HepG2 (cell line): ENCODE measurements around the gene PRR33. TPM values are rescaled to one million over a fixed set of nuclear protein-coding genes. Genes with fewer than 3 reads are reported as not detected.

ENCODE experiments used
- AKAP8 ChIP-seq: sonication (generic); formaldehyde crosslinking; IDR thresholded peaks from 2 replicates; pipeline ENCODE4 v1.5.1; 2020; ENCODE audit warnings: mild to moderate bottlenecking, missing genetic modification reagents
- FOXO1 ChIP-seq: sonication (generic); formaldehyde crosslinking; IDR thresholded peaks from 2 replicates; pipeline ENCODE4 v1.4.0; 2020; ENCODE audit warnings: missing genetic modification reagents
- GATAD1 ChIP-seq: IDR thresholded peaks from 2 replicates; pipeline ENCODE4 v1.6.1; 2016; ENCODE audit warnings: missing genetic modification reagents, missing compliant biosample characterization
- HMGXB4 ChIP-seq, 2 experiments: sonication (generic) in 1 of 2; formaldehyde crosslinking in 1 of 2; IDR thresholded peaks; 2 replicates each; pipeline versions ENCODE4 v1.4.0 to v1.6.1; 2018 to 2020; ENCODE audit warnings: missing genetic modification reagents in 2 of 2, borderline replicate concordance in 1 of 2, low read depth in 1 of 2, mild to moderate bottlenecking in 1 of 2, missing biosample characterization in 1 of 2
- HNF1A ChIP-seq, 2 experiments: sonication (generic) in 1 of 2; formaldehyde crosslinking in 1 of 2; IDR thresholded peaks; 2 replicates each; pipeline versions ENCODE4 v1.4.0 to v1.6.1; 2016 to 2020; ENCODE audit warnings: borderline replicate concordance in 1 of 2, low read depth in 1 of 2, mild to moderate bottlenecking in 1 of 2, missing genetic modification reagents in 1 of 2
- JARID2 ChIP-seq: sonication (generic); formaldehyde crosslinking; IDR thresholded peaks from 2 replicates; pipeline ENCODE4 v1.8.1; 2023; ENCODE audit warnings: missing genetic modification reagents, inconsistent platforms; ENCODE audit not compliant: insufficient replicate concordance
- NFIB ChIP-seq: sonication (generic); formaldehyde crosslinking; IDR thresholded peaks from 2 replicates; pipeline ENCODE4 v1.9.0; 2021; ENCODE audit warnings: missing genetic modification reagents, mild to moderate bottlenecking, borderline replicate concordance
- RAD21 ChIP-seq: fragments of 450-650 bp; formaldehyde crosslinking; IDR thresholded peaks from 2 replicates; pipeline ENCODE4 v1.5.0; 2020; ENCODE audit warnings: mild to moderate bottlenecking
- SRY ChIP-seq: sonication (generic); formaldehyde crosslinking; IDR thresholded peaks from 2 replicates; pipeline ENCODE4 v1.8.0; 2022; ENCODE audit warnings: mild to moderate bottlenecking, missing genetic modification reagents
- STAG1 ChIP-seq: sonication (generic); formaldehyde crosslinking; IDR thresholded peaks from 2 replicates; pipeline ENCODE4 v1.4.0; 2020; ENCODE audit warnings: missing genetic modification reagents
- SUZ12 ChIP-seq: fragments of 150-350 bp; IDR thresholded peaks from 2 replicates; pipeline ENCODE4 v1.6.1; 2014; ENCODE audit warnings: low read depth, low read length
- YY1 ChIP-seq: IDR thresholded peaks from 2 replicates; pipeline ENCODE4 v1.6.1; 2011; ENCODE audit warnings: low read length, low read depth, moderate library complexity, mild to moderate bottlenecking; ENCODE audit not compliant: insufficient read depth, insufficient replicate concordance
- ZFX ChIP-seq: sonication (generic); formaldehyde crosslinking; IDR thresholded peaks from 2 replicates; pipeline ENCODE4 v1.4.0; 2020; ENCODE audit warnings: mild to moderate bottlenecking, low read depth, missing genetic modification reagents, moderate library complexity
- ZFY ChIP-seq: sonication (generic); formaldehyde crosslinking; IDR thresholded peaks from 2 replicates; pipeline ENCODE4 v1.4.0; 2020; ENCODE audit warnings: missing genetic modification reagents
- ZNF333 ChIP-seq: sonication (generic); formaldehyde crosslinking; IDR thresholded peaks from 2 replicates; pipeline ENCODE4 v1.4.0; 2020; ENCODE audit warnings: mild to moderate bottlenecking, missing genetic modification reagents, borderline replicate concordance
- ZNF343 ChIP-seq: sonication (generic); formaldehyde crosslinking; IDR thresholded peaks from 2 replicates; pipeline ENCODE4 v1.4.0; 2020; ENCODE audit warnings: mild to moderate bottlenecking, missing genetic modification reagents
- ZNF451 ChIP-seq: sonication (generic); formaldehyde crosslinking; IDR thresholded peaks from 2 replicates; pipeline ENCODE4 v1.5.0; 2020; ENCODE audit warnings: mild to moderate bottlenecking, missing genetic modification reagents
- ZNF549 ChIP-seq: sonication (generic); formaldehyde crosslinking; IDR thresholded peaks from 2 replicates; pipeline ENCODE4 v1.5.0; 2020; ENCODE audit warnings: missing genetic modification reagents
- ZNF724P ChIP-seq: sonication (generic); formaldehyde crosslinking; IDR thresholded peaks from 2 replicates; pipeline ENCODE4 v1.8.0; 2022; ENCODE audit warnings: missing genetic modification reagents, borderline replicate concordance
- ZNF766 ChIP-seq: sonication (generic); formaldehyde crosslinking; IDR thresholded peaks from 2 replicates; pipeline ENCODE4 v1.5.0; 2020; ENCODE audit warnings: missing genetic modification reagents, borderline replicate concordance
- polyA plus RNA-seq, 8 experiments: library from polyadenylated mRNA; depleted of rRNA in 3 of 8; stranded (reverse) in 7 of 8; unstranded in 1 of 8; fragments of >200 nt; fragmentation: Illumina TruSeq in 4 of 8; extraction: Trizol in 4 of 8; gene quantifications; 2 replicates each; pipeline versions ENCODE4 v1.2.1 to v1.2.3, GENCODE V29; 2011 to 2016; ENCODE audit warnings: low read depth in 4 of 8, missing spikeins in 1 of 8, mixed read lengths in 1 of 8; ENCODE audit not compliant: insufficient read depth in 1 of 8
- total RNA-seq, 5 experiments: library from RNA; depleted of rRNA; stranded (reverse); fragments of >200 nt; fragmentation: Illumina TruSeq; extraction: Trizol; gene quantifications; 2 replicates each; pipeline ENCODE4 v1.2.3, GENCODE V29; 2016; ENCODE audit warnings: low read depth in 1 of 5
- TF ChIP-seq, protein P1 (sequence below): sonication (generic); formaldehyde crosslinking; IDR thresholded peaks from 2 replicates; pipeline ENCODE4 v1.4.0; 2020; ENCODE audit warnings: missing genetic modification reagents, low read depth, mild to moderate bottlenecking, borderline replicate concordance

Gene PRR33
- total and polyA plus RNA-seq, 2 of the 13 experiments (the other 11 are each of a cell fraction or from before 2014, with no cell fraction given) = not detected

GRCh38 chr11:1882265-1883238, 9.1 kb downstream of the PRR33 start (continued):
- TF ChIP-seq HNF1A (IDR thresholded peaks at IDR 0.05; ENCODE audit: low read depth) (no peak), HNF1A (CRISPR knock-in tag; IDR thresholded peaks at IDR 0.05; ENCODE audit: borderline replicate concordance) (0 out of 2 replicates have a peak, but pooled peaks have one; percentile 30), ZNF766 (CRISPR knock-in tag) (no peak), ZNF451 (CRISPR knock-in tag) (no peak), SUZ12 (0 out of 2 replicates have a peak, but pooled peaks have one; percentile 13), NFIB (CRISPR knock-in tag) (no peak), GATAD1 (0 out of 2 replicates have a peak, but pooled peaks have one; percentile 37), ZFX (CRISPR knock-in tag) (peak; percentile 80), ZNF333 (CRISPR knock-in tag) (0 out of 2 replicates have a peak, but pooled peaks have one; percentile 31), ZNF343 (CRISPR knock-in tag) (no peak), AKAP8 (CRISPR knock-in tag) (0 out of 2 replicates have a peak, but pooled peaks have one; percentile 61), HMGXB4 (CRISPR knock-in tag; IDR thresholded peaks at IDR 0.05; ENCODE audit: borderline replicate concordance in 1 of 2, low read depth in 1 of 2) (peak; percentile 50 to 66; a peak in 3 of 4 replicates), SRY (CRISPR knock-in tag) (no peak), ZNF724P (peak; percentile 5; the same call in 1 of the 2 replicates), ZNF549 (CRISPR knock-in tag) (no peak), FOXO1 (CRISPR knock-in tag) (no peak), STAG1 (CRISPR knock-in tag) (peak; percentile 94), YY1 (peak; percentile 49), RAD21 (peak; percentile 93), ZFY (peak; percentile 35; the same call in 1 of the 2 replicates), JARID2 (CRISPR knock-in tag) (no peak)
- TF ChIP-seq, protein P1, sequence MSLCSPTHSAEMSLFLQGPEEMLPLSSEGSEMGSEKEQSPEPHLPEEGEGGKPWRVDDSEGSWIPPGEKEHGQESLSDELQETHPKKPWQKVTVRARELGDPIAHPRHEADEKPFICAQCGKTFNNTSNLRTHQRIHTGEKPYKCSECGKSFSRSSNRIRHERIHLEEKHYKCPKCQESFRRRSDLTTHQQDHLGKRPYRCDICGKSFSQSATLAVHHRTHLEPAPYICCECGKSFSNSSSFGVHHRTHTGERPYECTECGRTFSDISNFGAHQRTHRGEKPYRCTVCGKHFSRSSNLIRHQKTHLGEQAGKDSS (CRISPR knock-in tag) = peak; percentile 61; the same call in 1 of the 2 replicates
